NCI-H526 (cell line): ENCODE data around the gene CDK16.
"Not testable (repeated sequence)": the region's sequence is repeated elsewhere in the genome, so short reads cannot be mapped to it uniquely, and the experiment has no call there.

Source experiments
- DNase-seq, 2 experiments: peaks; one replicate each; lab custom pipeline; 2025; lab: John Stamatoyannopoulos, UW

The CDK16 gene

GRCh38 chrX:47250017-47250347 is 31.5 kb downstream of the CDK16 start:
- no peak for DNase-seq

DNA sequence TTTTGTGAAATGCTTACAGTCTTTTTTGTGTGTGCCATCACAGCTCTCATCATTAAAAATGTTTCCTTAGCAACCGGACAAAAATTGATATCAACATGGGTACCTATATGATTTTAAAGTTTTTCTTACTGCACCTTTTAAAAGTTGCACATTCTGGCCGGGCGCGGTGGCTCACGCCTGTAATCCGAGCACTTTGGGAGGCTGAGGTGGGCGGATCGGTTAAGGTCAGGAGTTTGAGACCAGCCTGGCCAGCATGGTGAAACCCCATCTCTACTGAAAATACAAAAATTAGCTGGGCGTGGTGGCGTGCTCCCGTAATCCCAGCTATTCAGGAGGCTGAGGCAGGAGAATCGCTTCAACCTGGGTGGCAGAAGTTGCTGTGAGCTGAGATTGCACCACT is 39.1 kb downstream of the CDK16 start:
- not testable (repeated sequence) for DNase-seq

- no peak for DNase-seq
These were observed 46.1 kb downstream of the CDK16 start for GRCh38 chrX:47264483-47265173.

DNA sequence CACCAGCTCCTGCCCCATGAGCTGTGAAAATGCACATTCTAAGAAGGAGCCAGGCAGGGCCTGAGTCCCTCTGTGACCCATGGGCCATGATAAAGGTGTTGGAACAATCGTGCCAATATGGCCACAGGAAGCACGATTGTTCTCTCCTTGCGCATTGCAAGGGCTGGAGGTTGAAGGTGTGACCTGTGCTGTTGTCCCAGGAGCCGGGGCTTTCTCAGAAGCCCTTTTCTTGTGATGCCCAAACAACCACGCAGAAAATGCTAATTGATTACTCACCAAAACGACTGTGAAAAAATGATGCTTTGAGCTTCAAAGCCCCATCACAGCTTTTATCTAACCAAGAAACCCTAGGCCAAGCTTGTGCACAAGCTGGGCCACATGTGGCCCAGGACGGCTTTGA is 48.2 kb downstream of the CDK16 start:
- DNase-seq, result no peak

DNA sequence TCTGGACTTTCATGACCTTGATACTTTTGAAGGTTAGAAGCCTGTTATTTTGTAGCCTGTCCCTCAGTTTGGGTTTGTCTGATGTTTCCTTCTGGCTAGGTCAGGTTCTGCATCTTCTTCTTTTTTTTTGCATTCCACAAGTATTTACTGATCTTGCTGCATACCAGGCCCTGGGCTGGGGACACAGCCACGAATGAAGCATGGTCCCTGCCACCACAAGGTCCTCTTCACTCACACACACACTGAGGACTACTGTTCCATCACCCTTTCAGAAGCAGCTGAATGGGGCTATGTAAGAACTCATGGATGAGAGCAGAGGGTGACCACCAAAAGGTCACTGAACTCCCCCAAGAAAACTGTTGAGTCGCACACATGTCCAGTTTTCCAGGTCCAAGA is 53.5 kb downstream of the CDK16 start:
- no peak for DNase-seq

- no peak for DNase-seq
These were observed 54.7 kb downstream of the CDK16 start for GRCh38 chrX:47273011-47273730.

GRCh38 chrX:47278691-47279090 is 60.2 kb downstream of the CDK16 start:
- DNase-seq, result no peak
